Effector memory CD4-positive, alpha-beta T cell (primary cell): ENCODE results near the gene SKAP1.
"Not testable (repeated sequence)": the region's sequence is repeated elsewhere in the genome, so short reads cannot be mapped to it uniquely, and the experiment has no call there.

Experiments
- DNase-seq, 3 donors: peaks; one replicate each; pipeline ENCODE4 v3.0.0-alpha.2; 2020
- H3K27ac ChIP-seq: 2 replicates; pipeline ENCODE4 v1.7.0; 2013; ENCODE audit warnings: mild to moderate bottlenecking, low read length, moderate library complexity; ENCODE audit not compliant: insufficient read depth, poor library complexity, severe bottlenecking
- H3K27me3 ChIP-seq: replicated peaks from 2 replicates; pipeline ENCODE4 v1.7.0; 2013; ENCODE audit warnings: mild to moderate bottlenecking, low read length; ENCODE audit not compliant: insufficient read depth, control insufficient read depth, poor library complexity, severe bottlenecking
- H3K36me3 ChIP-seq: 2 replicates; pipeline ENCODE4 v1.7.0; 2013; ENCODE audit warnings: mild to moderate bottlenecking, low read length, moderate library complexity; ENCODE audit not compliant: control insufficient read depth, insufficient read depth
- H3K4me1 ChIP-seq: 2 replicates; pipeline ENCODE4 v1.7.0; 2013; ENCODE audit warnings: low read length, mild to moderate bottlenecking; ENCODE audit not compliant: control insufficient read depth, insufficient read depth, poor library complexity, severe bottlenecking
- H3K4me3 ChIP-seq: 2 replicates; pipeline ENCODE4 v1.7.0; 2013; ENCODE audit warnings: low read length, low read depth, mild to moderate bottlenecking; ENCODE audit not compliant: insufficient read depth, poor library complexity, severe bottlenecking
- H3K9me3 ChIP-seq: 2 replicates; pipeline ENCODE4 v1.7.0; 2013; ENCODE audit warnings: mild to moderate bottlenecking, low read length, moderate library complexity; ENCODE audit not compliant: control insufficient read depth

The SKAP1 gene

GRCh38 chr17:48295362-48296288, 134.4 kb downstream of the SKAP1 start:
- Histone ChIP-seq H3K36me3 (no peaks in the 10 kb centered on the region), H3K27me3 (no peaks in the 10 kb centered on the region), H3K9me3 (no peaks in the 10 kb centered on the region), H3K4me3 (peak overlapping the region; percentile 33), H3K27ac (peak overlapping the region; percentile 70), H3K4me1 (peaks cover 24% of the 10 kb centered on the region)
- no peak for DNase-seq

- Histone ChIP-seq H3K9me3 (no peaks in the 10 kb centered on the region), H3K36me3 (no peaks in the 10 kb centered on the region), H3K27me3 (no peaks in the 10 kb centered on the region), H3K4me1 (peaks cover 24% of the 10 kb centered on the region), H3K4me3 (peak overlapping the region; percentile 33), H3K27ac (peak overlapping the region; percentile 70)
- no peak for DNase-seq
Measured at GRCh38 chr17:48294806-48295361, 135.1 kb downstream of the SKAP1 start.

GRCh38 chr17:48294020-48294805, 135.8 kb downstream of the SKAP1 start:
- Histone ChIP-seq H3K27ac (peak overlapping the region; percentile 70), H3K9me3 (no peaks in the 10 kb centered on the region), H3K27me3 (no peaks in the 10 kb centered on the region), H3K4me3 (peak overlapping the region; percentile 27), H3K4me1 (peaks cover 24% of the 10 kb centered on the region), H3K36me3 (no peaks in the 10 kb centered on the region)
- DNase-seq = no peak

- Histone ChIP-seq H3K36me3 (no peaks in the 10 kb centered on the region), H3K9me3 (no peaks in the 10 kb centered on the region), H3K4me1 (peaks cover 24% of the 10 kb centered on the region), H3K27me3 (no peaks in the 10 kb centered on the region), H3K27ac (peak overlapping the region; percentile 70), H3K4me3 (no peak overlapping the region)
- DNase-seq = no peak
Measured at GRCh38 chr17:48293319-48294019, 136.5 kb downstream of the SKAP1 start.

GRCh38 chr17:48290378-48290777, 139.6 kb downstream of the SKAP1 start:
- no peak for DNase-seq
- no peaks in the 10 kb centered on the region for H3K27me3 ChIP-seq
- H3K4me1 ChIP-seq = peaks cover 10% of the 10 kb centered on the region
- H3K36me3 ChIP-seq = no peaks in the 10 kb centered on the region
- H3K27ac ChIP-seq = no peak overlapping the region
- no peaks in the 10 kb centered on the region for H3K9me3 ChIP-seq
- H3K4me3 ChIP-seq = no peak overlapping the region

GRCh38 chr17:48286917-48287316, 143.1 kb downstream of the SKAP1 start:
- not testable (repeated sequence) for H3K27me3 ChIP-seq, H3K4me1 ChIP-seq, DNase-seq, H3K4me3 ChIP-seq, H3K9me3 ChIP-seq, H3K27ac ChIP-seq, H3K36me3 ChIP-seq

GRCh38 chr17:48285614-48286013, 144.4 kb downstream of the SKAP1 start:
- DNase-seq = no peak
- H3K4me1 ChIP-seq = no peaks in the 10 kb centered on the region
- H3K27ac ChIP-seq = no peak overlapping the region
- H3K4me3 ChIP-seq = no peak overlapping the region
- H3K27me3 ChIP-seq = no peaks in the 10 kb centered on the region
- no peaks in the 10 kb centered on the region for H3K36me3 ChIP-seq
- H3K9me3 ChIP-seq = no peaks in the 10 kb centered on the region

GRCh38 chr17:48283907-48284306, 146.1 kb downstream of the SKAP1 start:
- no peaks in the 10 kb centered on the region for H3K9me3 ChIP-seq
- no peak overlapping the region for H3K4me3 ChIP-seq
- H3K4me1 ChIP-seq = no peaks in the 10 kb centered on the region
- no peaks in the 10 kb centered on the region for H3K36me3 ChIP-seq
- H3K27ac ChIP-seq = no peak overlapping the region
- no peak for DNase-seq
- H3K27me3 ChIP-seq = no peaks in the 10 kb centered on the region

- DNase-seq = no peak
- Histone ChIP-seq H3K4me3 (no peak overlapping the region), H3K27ac (no peak overlapping the region), H3K9me3 (no peaks in the 10 kb centered on the region), H3K36me3 (no peaks in the 10 kb centered on the region), H3K27me3 (no peaks in the 10 kb centered on the region), H3K4me1 (no peaks in the 10 kb centered on the region)
Measured at GRCh38 chr17:48283411-48283810, 146.6 kb downstream of the SKAP1 start.
